GM20000 (cell line): Measurements from ENCODE around the gene TXNL4B.
A peak's percentile ranks its signal among the peaks of the same experiment; 100 is the strongest.

ENCODE experiments used
- DNase-seq: peaks from one replicate; pipeline ENCODE4 v3.0.0; 2012; ENCODE audit warnings: low spot score
- CTCF ChIP-seq: IDR thresholded peaks from 2 replicates; pipeline ENCODE4 v1.5.1; 2012; ENCODE audit warnings: mild to moderate bottlenecking, control low read depth; ENCODE audit errors: extremely low read depth, missing control alignments

The TXNL4B gene

GRCh38 chr16:72131036-72131435 is 37.6 kb upstream of the TXNL4B start:
- TF ChIP-seq CTCF, result no peak

GRCh38 chr16:72129976-72130656 is 36.7 kb upstream of the TXNL4B start:
- no peak for DNase-seq
- TF ChIP-seq CTCF, result no peak

More at GRCh38 chr16:72131036-72131435, 37.6 kb upstream of the TXNL4B start:
- no peak for DNase-seq

DNA sequence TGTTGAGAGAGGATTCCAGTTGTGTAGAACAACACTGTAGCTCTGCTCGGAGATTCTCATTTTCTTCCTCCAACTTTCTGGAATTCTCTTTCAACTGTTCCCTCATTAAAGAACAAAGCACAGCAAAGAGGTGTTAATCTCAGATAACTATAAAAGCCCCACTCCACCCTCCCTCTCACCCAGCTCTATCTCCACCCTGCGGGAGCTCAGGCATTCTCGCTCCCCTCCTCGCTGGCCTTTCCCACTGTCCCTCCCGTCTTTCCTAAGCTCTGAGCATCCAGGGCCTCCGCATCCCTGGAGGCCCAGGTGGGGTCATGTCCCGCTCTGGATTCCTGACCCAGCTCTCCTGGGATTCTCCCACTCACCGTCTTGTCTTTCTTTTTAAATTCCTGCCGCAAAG is 35.3 kb upstream of the TXNL4B start:
- DNase-seq, result no peak
- no peak for TF ChIP-seq CTCF

DNA sequence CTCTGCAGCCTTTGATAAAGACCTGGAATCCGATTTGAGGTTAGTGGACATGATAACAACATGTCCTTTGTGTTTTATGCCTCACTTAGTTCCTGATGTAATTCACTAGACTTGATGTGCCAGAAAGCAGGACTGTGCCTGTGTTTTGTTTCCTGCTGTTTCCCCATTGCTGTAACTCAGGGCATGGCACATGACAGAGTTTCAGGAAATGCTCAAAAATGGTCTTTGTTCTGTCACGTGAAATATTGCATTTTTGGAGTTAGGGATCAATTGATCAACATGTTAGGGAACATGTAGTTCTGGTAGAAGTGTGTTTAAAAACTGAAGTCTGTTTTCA is 33.0 kb upstream of the TXNL4B start:
- no peak for DNase-seq
- no peak for TF ChIP-seq CTCF

GRCh38 chr16:72125635-72126428 is 32.4 kb upstream of the TXNL4B start:
- TF ChIP-seq CTCF, result no peak
- DNase-seq, result no peak

DNA sequence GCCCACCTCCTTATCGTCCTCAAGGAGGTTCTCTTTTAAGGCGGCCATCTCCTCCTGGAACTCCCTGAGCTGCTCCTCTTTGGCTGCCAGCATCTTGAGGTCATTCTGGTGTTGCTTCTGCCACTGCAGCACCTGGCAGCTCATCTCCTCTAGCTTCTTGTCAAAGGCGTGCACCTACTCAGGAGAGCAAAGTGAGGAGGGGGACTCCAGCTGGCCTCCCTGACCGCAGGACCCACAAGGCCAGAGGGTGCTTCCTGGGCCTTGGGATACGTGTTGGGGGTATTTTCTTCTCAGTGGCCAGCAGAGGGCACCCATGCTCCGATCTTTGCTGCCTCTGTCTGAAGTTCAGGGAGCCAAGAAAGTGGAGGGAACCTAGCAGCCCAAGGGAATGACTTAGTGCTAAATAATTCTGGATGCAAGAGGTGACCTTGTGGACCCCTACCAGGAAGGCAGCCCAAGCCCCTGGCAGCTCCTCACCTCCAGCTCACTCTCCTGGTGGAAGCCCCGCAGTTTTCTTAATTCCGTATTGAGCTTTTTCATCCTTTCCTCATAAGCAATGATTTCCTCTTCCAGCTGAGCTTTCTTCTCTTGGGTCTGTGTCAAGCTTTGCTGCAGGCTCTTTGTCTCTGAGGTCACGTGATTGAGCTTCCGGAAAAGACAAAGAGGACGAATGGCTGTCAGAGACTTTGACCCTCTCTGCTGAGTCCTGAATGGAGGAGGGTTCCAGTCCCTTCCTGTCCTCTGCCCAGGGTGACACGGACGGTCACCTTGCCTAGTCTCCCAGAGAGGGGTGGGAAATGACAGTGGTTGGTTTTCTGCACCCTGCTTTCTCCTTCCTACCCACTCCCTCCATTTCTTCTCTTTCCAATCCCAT is 31.6 kb upstream of the TXNL4B start:
- peak; percentile 76 for DNase-seq
- TF ChIP-seq CTCF, result peak; percentile 72

- no peak for TF ChIP-seq CTCF
- DNase-seq, result no peak
Measured at GRCh38 chr16:72124148-72124547, 30.7 kb upstream of the TXNL4B start.
